HepG2 (cell line): ENCODE data around the gene CIITA. TPM values are rescaled to one million over a fixed set of nuclear protein-coding genes. Genes with fewer than 3 reads are reported as not detected.

Experiments
- ATAD3A ChIP-seq: sonication (generic); formaldehyde crosslinking; IDR thresholded peaks from 2 replicates; pipeline ENCODE4 v1.4.0; 2020; ENCODE audit warnings: missing genetic modification reagents
- FOXK2 ChIP-seq: fragments of 450-650 bp; IDR thresholded peaks from 2 replicates; pipeline ENCODE4 v1.6.1; 2016
- HOXA3 ChIP-seq: sonication (generic); formaldehyde crosslinking; IDR thresholded peaks from 2 replicates; pipeline ENCODE4 v1.5.0; 2020; ENCODE audit warnings: missing genetic modification reagents
- MAFF ChIP-seq: IDR thresholded peaks from 2 replicates; pipeline ENCODE4 v1.6.1; 2011; ENCODE audit warnings: low read depth, low read length, improper control_type of control experiment
- PAX8 ChIP-seq: sonication (generic); formaldehyde crosslinking; IDR thresholded peaks from 2 replicates; pipeline ENCODE4 v1.8.0; 2022; ENCODE audit warnings: mild to moderate bottlenecking, missing genetic modification reagents, borderline replicate concordance
- RFXAP ChIP-seq: sonication (generic); formaldehyde crosslinking; IDR thresholded peaks from 2 replicates; pipeline ENCODE4 v1.4.0; 2020; ENCODE audit warnings: missing genetic modification reagents, borderline replicate concordance
- SETDB1 ChIP-seq: sonication (generic); formaldehyde crosslinking; IDR thresholded peaks from 2 replicates; pipeline ENCODE4 v1.5.1; 2020; ENCODE audit warnings: missing genetic modification reagents, mild to moderate bottlenecking, borderline replicate concordance
- SMAD1 ChIP-seq: sonication (generic); formaldehyde crosslinking; IDR thresholded peaks from 2 replicates; pipeline ENCODE4 v1.4.0; 2020; ENCODE audit warnings: missing genetic modification reagents, low read depth, mild to moderate bottlenecking, borderline replicate concordance
- SP140L ChIP-seq: sonication (generic); formaldehyde crosslinking; IDR thresholded peaks from 2 replicates; pipeline ENCODE4 v1.4.0; 2020; ENCODE audit warnings: missing genetic modification reagents, borderline replicate concordance
- SRSF1 ChIP-seq: fragments of 200-400 bp; formaldehyde crosslinking; optimal IDR thresholded peaks from 2 replicates; pipeline ENCODE3; 2017; ENCODE audit warnings: mild to moderate bottlenecking, low read depth, low read length, moderate library complexity
- ZNF136 ChIP-seq: sonication (generic); formaldehyde crosslinking; IDR thresholded peaks from 2 replicates; pipeline ENCODE4 v1.8.1; 2022; ENCODE audit warnings: low read depth, mild to moderate bottlenecking, moderate library complexity, missing genetic modification reagents
- ZNF383 ChIP-seq: sonication (generic); formaldehyde crosslinking; IDR thresholded peaks from 2 replicates; pipeline ENCODE4 v1.4.0; 2020; ENCODE audit warnings: missing genetic modification reagents, mild to moderate bottlenecking, borderline replicate concordance
- ZNF484 ChIP-seq: sonication (generic); formaldehyde crosslinking; IDR thresholded peaks from 2 replicates; pipeline ENCODE4 v1.5.1; 2020; ENCODE audit warnings: mild to moderate bottlenecking, low read depth, missing genetic modification reagents, borderline replicate concordance
- ZNF496 ChIP-seq: sonication (generic); formaldehyde crosslinking; IDR thresholded peaks from 2 replicates; pipeline ENCODE4 v1.8.1; 2023; ENCODE audit warnings: mild to moderate bottlenecking, moderate library complexity, missing genetic modification reagents; ENCODE audit not compliant: insufficient replicate concordance
- ZNF7 ChIP-seq: IDR thresholded peaks from 2 replicates; pipeline ENCODE4 v1.6.1; 2016; ENCODE audit warnings: missing biosample characterization, missing genetic modification reagents
- ZNF772 ChIP-seq: sonication (generic); formaldehyde crosslinking; IDR thresholded peaks from 2 replicates; pipeline ENCODE4 v1.5.0; 2020; ENCODE audit warnings: mild to moderate bottlenecking, missing genetic modification reagents
- polyA plus RNA-seq, 8 experiments: library from polyadenylated mRNA; depleted of rRNA in 3 of 8; stranded (reverse) in 7 of 8; unstranded in 1 of 8; fragments of >200 nt; fragmentation: Illumina TruSeq in 4 of 8; extraction: Trizol in 4 of 8; gene quantifications; 2 replicates each; pipeline versions ENCODE4 v1.2.1 to v1.2.3, GENCODE V29; 2011 to 2016; ENCODE audit warnings: low read depth in 4 of 8, missing spikeins in 1 of 8, mixed read lengths in 1 of 8; ENCODE audit not compliant: insufficient read depth in 1 of 8
- total RNA-seq, 5 experiments: library from RNA; depleted of rRNA; stranded (reverse); fragments of >200 nt; fragmentation: Illumina TruSeq; extraction: Trizol; gene quantifications; 2 replicates each; pipeline ENCODE4 v1.2.3, GENCODE V29; 2016; ENCODE audit warnings: low read depth in 1 of 5
- TF ChIP-seq, protein P1 (sequence below): sonication (generic); formaldehyde crosslinking; IDR thresholded peaks from 2 replicates; pipeline ENCODE4 v1.4.0; 2020; ENCODE audit warnings: mild to moderate bottlenecking, missing genetic modification reagents
- TF ChIP-seq, protein P2 (sequence below): sonication (generic); formaldehyde crosslinking; IDR thresholded peaks from 2 replicates; pipeline ENCODE4 v1.5.1; 2020; ENCODE audit warnings: mild to moderate bottlenecking, missing genetic modification reagents, borderline replicate concordance
- TF ChIP-seq, protein P3 (sequence below): sonication (generic); formaldehyde crosslinking; IDR thresholded peaks from 2 replicates; pipeline ENCODE4 v1.4.0; 2020; ENCODE audit warnings: mild to moderate bottlenecking, low read depth, missing genetic modification reagents

The CIITA gene
- total and polyA plus RNA-seq, 2 of the 13 experiments (the other 11 are each of a cell fraction or from before 2014, with no cell fraction given) = 0.08 to 0.09 TPM

DNA sequence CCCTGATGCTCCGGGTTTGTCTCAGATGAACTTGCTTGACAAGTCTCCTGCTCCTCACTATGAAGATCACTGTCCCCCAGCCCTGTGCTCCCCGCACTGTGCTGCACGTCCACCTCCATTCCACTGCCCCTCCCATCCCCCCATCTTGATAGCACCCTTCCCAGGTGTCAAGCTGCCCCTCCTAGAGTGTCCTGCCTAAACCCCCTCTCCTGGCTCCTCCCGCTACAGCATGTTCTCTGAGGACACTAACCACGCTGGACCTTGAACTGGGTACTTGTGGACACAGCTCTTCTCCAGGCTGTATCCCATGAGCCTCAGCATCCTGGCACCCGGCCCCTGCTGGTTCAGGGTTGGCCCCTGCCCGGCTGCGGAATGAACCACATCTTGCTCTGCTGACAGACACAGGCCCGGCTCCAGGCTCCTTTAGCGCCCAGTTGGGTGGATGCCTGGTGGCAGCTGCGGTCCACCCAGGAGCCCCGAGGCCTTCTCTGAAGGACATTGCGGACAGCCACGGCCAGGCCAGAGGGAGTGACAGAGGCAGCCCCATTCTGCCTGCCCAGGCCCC is 46.7 kb downstream of the CIITA start (continued):
- TF ChIP-seq, protein P1, sequence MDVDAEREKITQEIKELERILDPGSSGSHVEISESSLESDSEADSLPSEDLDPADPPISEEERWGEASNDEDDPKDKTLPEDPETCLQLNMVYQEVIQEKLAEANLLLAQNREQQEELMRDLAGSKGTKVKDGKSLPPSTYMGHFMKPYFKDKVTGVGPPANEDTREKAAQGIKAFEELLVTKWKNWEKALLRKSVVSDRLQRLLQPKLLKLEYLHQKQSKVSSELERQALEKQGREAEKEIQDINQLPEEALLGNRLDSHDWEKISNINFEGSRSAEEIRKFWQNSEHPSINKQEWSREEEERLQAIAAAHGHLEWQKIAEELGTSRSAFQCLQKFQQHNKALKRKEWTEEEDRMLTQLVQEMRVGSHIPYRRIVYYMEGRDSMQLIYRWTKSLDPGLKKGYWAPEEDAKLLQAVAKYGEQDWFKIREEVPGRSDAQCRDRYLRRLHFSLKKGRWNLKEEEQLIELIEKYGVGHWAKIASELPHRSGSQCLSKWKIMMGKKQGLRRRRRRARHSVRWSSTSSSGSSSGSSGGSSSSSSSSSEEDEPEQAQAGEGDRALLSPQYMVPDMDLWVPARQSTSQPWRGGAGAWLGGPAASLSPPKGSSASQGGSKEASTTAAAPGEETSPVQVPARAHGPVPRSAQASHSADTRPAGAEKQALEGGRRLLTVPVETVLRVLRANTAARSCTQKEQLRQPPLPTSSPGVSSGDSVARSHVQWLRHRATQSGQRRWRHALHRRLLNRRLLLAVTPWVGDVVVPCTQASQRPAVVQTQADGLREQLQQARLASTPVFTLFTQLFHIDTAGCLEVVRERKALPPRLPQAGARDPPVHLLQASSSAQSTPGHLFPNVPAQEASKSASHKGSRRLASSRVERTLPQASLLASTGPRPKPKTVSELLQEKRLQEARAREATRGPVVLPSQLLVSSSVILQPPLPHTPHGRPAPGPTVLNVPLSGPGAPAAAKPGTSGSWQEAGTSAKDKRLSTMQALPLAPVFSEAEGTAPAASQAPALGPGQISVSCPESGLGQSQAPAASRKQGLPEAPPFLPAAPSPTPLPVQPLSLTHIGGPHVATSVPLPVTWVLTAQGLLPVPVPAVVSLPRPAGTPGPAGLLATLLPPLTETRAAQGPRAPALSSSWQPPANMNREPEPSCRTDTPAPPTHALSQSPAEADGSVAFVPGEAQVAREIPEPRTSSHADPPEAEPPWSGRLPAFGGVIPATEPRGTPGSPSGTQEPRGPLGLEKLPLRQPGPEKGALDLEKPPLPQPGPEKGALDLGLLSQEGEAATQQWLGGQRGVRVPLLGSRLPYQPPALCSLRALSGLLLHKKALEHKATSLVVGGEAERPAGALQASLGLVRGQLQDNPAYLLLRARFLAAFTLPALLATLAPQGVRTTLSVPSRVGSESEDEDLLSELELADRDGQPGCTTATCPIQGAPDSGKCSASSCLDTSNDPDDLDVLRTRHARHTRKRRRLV (CRISPR knock-in tag) = no peak; the same call in 1 of the 2 replicates
- no peak; the same call in 1 of the 2 replicates for TF ChIP-seq RFXAP (CRISPR knock-in tag)
- TF ChIP-seq ZNF496 = no peak
- no peak for TF ChIP-seq SRSF1
- TF ChIP-seq, protein P2, sequence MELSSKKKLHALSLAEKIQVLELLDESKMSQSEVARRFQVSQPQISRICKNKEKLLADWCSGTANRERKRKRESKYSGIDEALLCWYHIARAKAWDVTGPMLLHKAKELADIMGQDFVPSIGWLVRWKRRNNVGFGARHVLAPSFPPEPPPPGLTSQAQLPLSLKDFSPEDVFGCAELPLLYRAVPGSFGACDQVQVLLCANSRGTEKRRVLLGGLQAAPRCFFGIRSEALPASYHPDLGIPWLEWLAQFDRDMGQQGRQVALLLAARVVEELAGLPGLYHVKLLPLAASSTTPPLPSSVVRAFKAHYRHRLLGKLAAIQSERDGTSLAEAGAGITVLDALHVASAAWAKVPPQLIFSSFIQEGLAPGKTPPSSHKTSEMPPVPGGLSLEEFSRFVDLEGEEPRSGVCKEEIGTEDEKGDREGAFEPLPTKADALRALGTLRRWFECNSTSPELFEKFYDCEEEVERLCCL (CRISPR knock-in tag) = peak; percentile 21; the same call in 1 of the 2 replicates
- TF ChIP-seq, protein P3, sequence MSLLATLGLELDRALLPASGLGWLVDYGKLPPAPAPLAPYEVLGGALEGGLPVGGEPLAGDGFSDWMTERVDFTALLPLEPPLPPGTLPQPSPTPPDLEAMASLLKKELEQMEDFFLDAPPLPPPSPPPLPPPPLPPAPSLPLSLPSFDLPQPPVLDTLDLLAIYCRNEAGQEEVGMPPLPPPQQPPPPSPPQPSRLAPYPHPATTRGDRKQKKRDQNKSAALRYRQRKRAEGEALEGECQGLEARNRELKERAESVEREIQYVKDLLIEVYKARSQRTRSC (CRISPR knock-in tag) = no peak
- 0 out of 2 replicates have a peak, but pooled peaks have one; percentile 72 for TF ChIP-seq PAX8 (CRISPR knock-in tag)
- TF ChIP-seq ZNF136 (CRISPR knock-in tag) = no peak
- 0 out of 2 replicates have a peak, but pooled peaks have one; percentile 18 for TF ChIP-seq ZNF772 (CRISPR knock-in tag)
- no peak for TF ChIP-seq MAFF
- TF ChIP-seq ATAD3A (CRISPR knock-in tag) = no peak
- peak; percentile 57; the same call in 1 of the 2 replicates for TF ChIP-seq SMAD1 (CRISPR knock-in tag)
- no peak; the same call in 1 of the 2 replicates for TF ChIP-seq FOXK2
- no peak for TF ChIP-seq ZNF484 (CRISPR knock-in tag)
- TF ChIP-seq ZNF383 (CRISPR knock-in tag) = peak; percentile 81; the same call in 1 of the 2 replicates
- no peak for TF ChIP-seq ZNF7 (CRISPR knock-in tag)
- TF ChIP-seq SP140L (CRISPR knock-in tag) = no peak
- no peak for TF ChIP-seq SETDB1
- no peak; the same call in 1 of the 2 replicates for TF ChIP-seq HOXA3 (CRISPR knock-in tag)
